ENCODE measurements around the gene USP1.

- TF ChIP-seq CTCF (IDR thresholded peaks at IDR 0.05 in 2 of 3, conservative IDR thresholded peaks at IDR 0.05 in 1 of 3; ENCODE audit: control insufficient read depth in 2 of 3, extremely low read depth in 1 of 3, insufficient read depth in 1 of 3, low read depth in 3 of 3, low read length in 3 of 3): no peak
- no peak for TF ChIP-seq EZH2 (IDR thresholded peaks at IDR 0.05; ENCODE audit: borderline replicate concordance, control insufficient read depth, low read depth, low read length)
- no peak for TF ChIP-seq RFX5 (IDR thresholded peaks at IDR 0.05; ENCODE audit: low read depth, low read length)
- TF ChIP-seq BHLHE40 (IDR thresholded peaks at IDR 0.05; ENCODE audit: borderline replicate concordance in 1 of 2, low read depth in 2 of 2, low read length in 1 of 2): no peak
- TF ChIP-seq ZBTB33 (IDR thresholded peaks at IDR 0.05): no peak
- TF ChIP-seq EP300 (IDR thresholded peaks at IDR 0.05; ENCODE audit: borderline replicate concordance in 1 of 2, control insufficient read depth in 1 of 2, low read depth in 2 of 2, low read length in 2 of 2): no peak
- no peak for TF ChIP-seq CREM (IDR thresholded peaks at IDR 0.05; ENCODE audit: low read depth)
- TF ChIP-seq ZNF274 (IDR thresholded peaks at IDR 0.05; ENCODE audit: insufficient read depth, insufficient read length): no peak
These were observed 57.3 kb downstream of the USP1 start for GRCh38 chr1:62494137-62494536.
